Activated T-cell treated with anti-CD3 and anti-CD28 coated beads, Interleukin-2, amount 50 U/mL, for 48 hours (primary cell): Measurements from ENCODE around the gene SGSM2.

Source experiments
- DNase-seq, 2 experiments: peaks; one replicate each; pipeline ENCODE4 v3.0.0-alpha.2; 2020

The SGSM2 gene

GRCh38 chr17:2337544-2338314, 428 bp downstream of the SGSM2 start:
- DNase-seq = peak; percentile 67 to 75

GRCh38 chr17:2338315-2338657, 985 bp downstream of the SGSM2 start:
- DNase-seq = no peak

GRCh38 chr17:2343421-2343820, 6.1 kb downstream of the SGSM2 start:
- DNase-seq = peak in 1 of 2 experiments; percentile 64

- DNase-seq = no peak
These were observed 7.2 kb downstream of the SGSM2 start for GRCh38 chr17:2344528-2344927.

- DNase-seq = no peak
These were observed 9.2 kb downstream of the SGSM2 start for GRCh38 chr17:2346475-2346874.

- no peak for DNase-seq
These were observed 10.7 kb downstream of the SGSM2 start for GRCh38 chr17:2347805-2348685.

- DNase-seq = no peak
These were observed 14.0 kb downstream of the SGSM2 start for GRCh38 chr17:2351269-2351668.

- no peak for DNase-seq
These were observed 17.0 kb downstream of the SGSM2 start for GRCh38 chr17:2354311-2354710.

GRCh38 chr17:2357237-2357636, 19.9 kb downstream of the SGSM2 start:
- no peak for DNase-seq

- no peak for DNase-seq
These were observed 20.7 kb downstream of the SGSM2 start for GRCh38 chr17:2357931-2358434.

GRCh38 chr17:2361010-2361760, 23.9 kb downstream of the SGSM2 start:
- DNase-seq = no peak

GRCh38 chr17:2362016-2362415, 24.7 kb downstream of the SGSM2 start:
- DNase-seq = no peak

- no peak for DNase-seq
These were observed 25.1 kb downstream of the SGSM2 start for GRCh38 chr17:2362416-2362815.

GRCh38 chr17:2362881-2363280, 25.6 kb downstream of the SGSM2 start:
- no peak for DNase-seq

- DNase-seq = no peak
These were observed 26.0 kb downstream of the SGSM2 start for GRCh38 chr17:2363318-2363717.

- no peak for DNase-seq
These were observed 26.8 kb downstream of the SGSM2 start for GRCh38 chr17:2363851-2364762.

GRCh38 chr17:2364763-2365116, 27.4 kb downstream of the SGSM2 start:
- DNase-seq = no peak

- no peak for DNase-seq
These were observed 27.8 kb downstream of the SGSM2 start for GRCh38 chr17:2365132-2365531.

GRCh38 chr17:2366747-2367494, 29.6 kb downstream of the SGSM2 start:
- no peak for DNase-seq

- DNase-seq = no peak
These were observed 31.1 kb downstream of the SGSM2 start for GRCh38 chr17:2368359-2368758.

- DNase-seq = no peak
These were observed 31.7 kb downstream of the SGSM2 start for GRCh38 chr17:2369039-2369438.
